GM12878 (cell line): Measurements from ENCODE around the gene MICAL3. TPM values are rescaled to one million over a fixed set of nuclear protein-coding genes. Genes with fewer than 3 reads are reported as not detected.

Experiments
- ATAC-seq: fragments of 200-7000 bp; cut with Tn5 transposase; 3 replicates; pipeline ENCODE4 v1.9.1; 2020; ENCODE audit warnings: mild to moderate bottlenecking, moderate library complexity
- BruUV-seq: library from RNA; stranded (reverse); fragments of 400-500 nt; replicated peaks from 2 replicates; lab custom pipeline; 2021; lab: Mats Ljungman, UMichigan
- CTCF ChIA-PET: fragments of 300-600 bp; sonication (Branson Sonifier 250); formaldehyde crosslinking; extraction: SDS; loops from one replicate; lab custom pipeline; 2021; ENCODE audit warnings: inconsistent platforms; lab: Yijun Ruan, JAX
- POLR2A ChIA-PET: fragments of 350-600 bp; formaldehyde crosslinking; extraction: SDS; loops from one replicate; lab custom pipeline; 2021; ENCODE audit warnings: inconsistent platforms; lab: Charles Lee
- RAD21 ChIA-PET: fragments of 300-600 bp; sonication (Branson Sonifier 250); formaldehyde crosslinking; loops from one replicate; lab custom pipeline; 2023; ENCODE audit warnings: antibody characterized with exemption; ENCODE audit not compliant: unreplicated experiment; lab: Charles Lee
- SMC1A ChIA-PET: fragments of 300-600 bp; sonication (Branson Sonifier 250); formaldehyde crosslinking; loops from one replicate; lab custom pipeline; 2023; ENCODE audit not compliant: unreplicated experiment, uncharacterized antibody; lab: Charles Lee
- DNase-seq: peaks from one replicate; pipeline ENCODE4 v3.0.0-alpha.2; 2011; ENCODE audit warnings: low read depth, low spot score
- FAIRE-seq: peaks from 3 replicates; lab custom pipeline; 2011; peaks lifted over from hg19 to GRCh38; lab: Jason Lieb, UNC
- H2AFZ ChIP-seq: 2 replicates; pipeline ENCODE4 v1.6.0; 2011; ENCODE audit warnings: low read depth, low read length, control low read depth; ENCODE audit not compliant: control insufficient read depth
- H3K27ac ChIP-seq: 2 replicates; pipeline ENCODE4 v1.5.1; 2011; ENCODE audit warnings: control low read depth; ENCODE audit not compliant: control insufficient read depth, insufficient read depth
- H3K27me3 ChIP-seq, 2 experiments: replicated peaks in 1 of 2; 2 replicates each; pipeline versions ENCODE4 v1.6.0 to v1.6.1; 2011; ENCODE audit warnings: low read length in 1 of 2; ENCODE audit not compliant: control insufficient read depth in 2 of 2, insufficient read depth in 2 of 2
- H3K36me3 ChIP-seq, 2 experiments: 2 replicates each; pipeline ENCODE4 v1.5.1; 2011; ENCODE audit warnings: low read length in 1 of 2; ENCODE audit not compliant: control insufficient read depth in 2 of 2, insufficient read depth in 2 of 2
- H3K4me1 ChIP-seq: 2 replicates; pipeline ENCODE4 v1.6.1; 2011; ENCODE audit warnings: mild to moderate bottlenecking, low read length, moderate library complexity, mixed read lengths; ENCODE audit not compliant: control insufficient read depth, insufficient read depth
- H3K4me2 ChIP-seq: 2 replicates; pipeline ENCODE4 v1.6.0; 2011; ENCODE audit warnings: control low read depth; ENCODE audit not compliant: control insufficient read depth, insufficient read depth
- H3K4me3 ChIP-seq: fragments of 200-600 bp; sonication (generic); 2 replicates; pipeline ENCODE4 v1.5.1; 2016
- H3K79me2 ChIP-seq: 2 replicates; pipeline ENCODE4 v1.6.0; 2011; ENCODE audit warnings: low read length; ENCODE audit not compliant: control insufficient read depth, insufficient read depth
- H3K9ac ChIP-seq: 2 replicates; pipeline ENCODE4 v1.8.0; 2011; ENCODE audit warnings: low read length, control low read depth, mixed read lengths; ENCODE audit not compliant: control insufficient read depth, insufficient read depth
- H3K9me3 ChIP-seq: replicated peaks from 3 replicates; pipeline ENCODE4 v1.5.1; 2011; ENCODE audit warnings: mild to moderate bottlenecking, low read length; ENCODE audit not compliant: control insufficient read depth, insufficient read depth
- H4K20me1 ChIP-seq: 2 replicates; pipeline ENCODE4 v1.6.0; 2011; ENCODE audit not compliant: control insufficient read depth, insufficient read depth
- BCLAF1 ChIP-seq: fragments of 450-650 bp; IDR thresholded peaks from 2 replicates; pipeline ENCODE4 v1.6.1; 2017; ENCODE audit warnings: antibody characterized with exemption, mild to moderate bottlenecking, moderate library complexity
- CEBPB ChIP-seq, 2 experiments: fragments of 150-350 bp in 1 of 2; IDR thresholded peaks; 2 replicates each; pipeline ENCODE4 v1.6.1; 2012 to 2014; ENCODE audit warnings: low read depth in 2 of 2, low read length in 2 of 2, borderline replicate concordance in 1 of 2, inconsistent platforms in 1 of 2
- GATAD2B ChIP-seq: fragments of 450-650 bp; conservative IDR thresholded peaks from 2 replicates; pipeline ENCODE4 v1.6.1; 2017; ENCODE audit warnings: low read depth, mild to moderate bottlenecking, moderate library complexity
- KAT2A ChIP-seq: conservative IDR thresholded peaks from 2 replicates; pipeline ENCODE4 v1.6.1; 2011; ENCODE audit warnings: low read depth, low read length; ENCODE audit not compliant: control insufficient read depth
- POLR2AphosphoS2 ChIP-seq: IDR thresholded peaks from 2 replicates; pipeline ENCODE4 v1.6.1; 2011; ENCODE audit warnings: low read depth, mild to moderate bottlenecking, low read length, improper control_type of control experiment, moderate library complexity
- RFX5 ChIP-seq: IDR thresholded peaks from 2 replicates; pipeline ENCODE4 v1.6.1; 2011; ENCODE audit warnings: low read depth, low read length, improper control_type of control experiment
- SMARCA5 ChIP-seq: fragments of 450-650 bp; IDR thresholded peaks from 2 replicates; pipeline ENCODE4 v1.6.1; 2017; ENCODE audit warnings: mild to moderate bottlenecking
- SUPT20H ChIP-seq: IDR thresholded peaks from 2 replicates; pipeline ENCODE4 v1.6.1; 2011; ENCODE audit warnings: low read depth, mild to moderate bottlenecking, low read length, moderate library complexity, borderline replicate concordance; ENCODE audit not compliant: control insufficient read depth
- USF1 ChIP-seq: IDR thresholded peaks from 2 replicates; pipeline ENCODE4 v1.6.1; 2011; ENCODE audit warnings: borderline replicate concordance, low read depth, mild to moderate bottlenecking, moderate library complexity, mixed read lengths, low read length; ENCODE audit not compliant: insufficient read depth; ENCODE audit errors: extremely low read length
- ZNF207 ChIP-seq: fragments of 450-650 bp; IDR thresholded peaks from 2 replicates; pipeline ENCODE4 v1.6.1; 2014; ENCODE audit warnings: antibody characterized with exemption, mild to moderate bottlenecking, borderline replicate concordance
- ZNF217 ChIP-seq: fragments of 450-650 bp; IDR thresholded peaks from 2 replicates; pipeline ENCODE4 v1.6.1; 2017; ENCODE audit warnings: antibody characterized with exemption, mild to moderate bottlenecking
- WGBS: methylation state at CpG from one replicate; pipeline ENCODE4 v1.1.6; 2016; ENCODE audit warnings: low lambda C conversion rate; ENCODE audit not compliant: insufficient replicate concordance, insufficient coverage; ENCODE audit errors: missing lambda C conversion rate; 5-methylcytosine and 5-hydroxymethylcytosine counted together
- in situ Hi-C: fragments of 300-500 bp; cut with MboI; formaldehyde crosslinking; loops from 9 replicates; pipeline ENCODE4 v1.14.3; 2018; ENCODE audit warnings: mixed read lengths
- intact Hi-C: fragments of 100-400 bp; cut with micrococcal nuclease; formaldehyde crosslinking; loops from one replicate; pipeline ENCODE4 v1.14.2; 2022; ENCODE audit not compliant: unreplicated experiment
- polyA plus RNA-seq, 11 experiments: library from polyadenylated mRNA; depleted of rRNA in 4 of 11; unstranded in 6 of 11; stranded (reverse) in 5 of 11; fragments of >200 nt; fragmentation: Nextera tagmentation in 4 of 11; fragmentation: Illumina TruSeq in 1 of 11; extraction: Ambion mirVana in 4 of 11; extraction: Trizol in 1 of 11; gene quantifications; 1 replicate in 1 of 11; 2 replicates in 10 of 11; pipeline versions ENCODE4 v1.2.1 to v1.2.3, GENCODE V29; 2011 to 2016; ENCODE audit warnings: inconsistent platforms in 2 of 11, missing spikeins in 2 of 11, low read depth in 1 of 11
- total RNA-seq, 4 experiments: library from RNA; depleted of rRNA in 3 of 4; stranded (reverse); fragments of >200 nt in 3 of 4; fragmentation: Illumina TruSeq in 1 of 4; extraction: Trizol in 1 of 4; gene quantifications; 2 replicates each; pipeline versions ENCODE4 v1.2.1 to v1.2.3, GENCODE V29; 2013 to 2021

Gene MICAL3
- total and polyA plus RNA-seq, 10 of the 15 experiments (the other 5 are each of a cell fraction or from before 2014, with no cell fraction given): 2.6 to 92.2 (median 24.0) TPM

- 0 out of 2 replicates have a peak, but pooled peaks have one; percentile 36 for TF ChIP-seq SMARCA5
These were observed 238.9 kb downstream of the MICAL3 start (continued) for GRCh38 chr22:17785185-17786184.

- Histone ChIP-seq H3K27ac (no peak overlapping the region), H3K79me2 (peaks cover 12% of the 10 kb centered on the region), H2AFZ (no peak overlapping the region), H3K9ac (no peak overlapping the region), H4K20me1 (no peaks in the 10 kb centered on the region), H3K4me2 (no peak overlapping the region), H3K4me1 (peaks cover 33% of the 10 kb centered on the region), H3K36me3 (peaks cover 0 to 6% of the 10 kb centered on the region in 2 experiments; a peak in 3 of 4 replicates), H3K27me3 (no peaks in the 10 kb centered on the region), H3K4me3 (no peak overlapping the region), H3K9me3 (no peaks in the 10 kb centered on the region; the same call in 2 of the 3 replicates)
- SMC1A ChIA-PET: interaction anchor here (0.8 to 3.8 kb wide), 14 partner anchors 10 to 291 kb away, joined by 3 to 46 read pairs (median 6); partner anchors contain the start of gene PEX26
- ATAC-seq (no peak), DNase-seq (no peak), FAIRE-seq (no peak)
- in situ Hi-C loops: no loop called here
- no peak for TF ChIP-seq SUPT20H
- TF ChIP-seq POLR2AphosphoS2: no peak
- no peak for TF ChIP-seq USF1
- TF ChIP-seq KAT2A: no peak
- no peak for TF ChIP-seq BCLAF1
- TF ChIP-seq RFX5: no peak
- no peak for TF ChIP-seq ZNF217
- TF ChIP-seq CEBPB (IDR thresholded peaks at IDR 0.05; ENCODE audit: borderline replicate concordance in 1 of 2, low read depth in 2 of 2, low read length in 2 of 2): no peak
- no peak for TF ChIP-seq GATAD2B
- no peak for TF ChIP-seq ZNF207
- intact Hi-C loops: loop anchor here (1.0 kb wide), 2 partner anchors 42 to 226 kb away; no protein-coding TSS in a partner anchor
- POLR2A ChIA-PET: interaction anchor here (1.4 to 2.2 kb wide), 3 partner anchors 8 to 43 kb away, joined by 3 to 13 read pairs (median 5); no protein-coding TSS in a partner anchor
- RAD21 ChIA-PET: interaction anchor here (0.8 to 3.6 kb wide), 13 partner anchors 8 to 292 kb away, joined by 3 to 58 read pairs (median 9); partner anchors contain the start of gene BID
- CTCF ChIA-PET: interaction anchor here (0.5 to 4.9 kb wide), 21 partner anchors 12 to 690 kb away, joined by 3 to 101 read pairs (median 7); no protein-coding TSS in a partner anchor
- 63% methylated on average over 11 of the region's 11 CpGs for WGBS
- no TSS peak for BruUV-seq
These were observed 239.6 kb downstream of the MICAL3 start for GRCh38 chr22:17784776-17785175.
